GM12892 (cell line): ENCODE measurements around the gene GSTA5.
"Not testable (repeated sequence)": the region's sequence is repeated elsewhere in the genome, so short reads cannot be mapped to it uniquely, and the experiment has no call there.

Experiments
- DNase-seq: peaks from one replicate; pipeline ENCODE4 v3.0.0; 2011; ENCODE audit not compliant: insufficient read length
- FAIRE-seq: peaks from 2 replicates; lab custom pipeline; 2011; peaks lifted over from hg19 to GRCh38; lab: Jason Lieb, UNC
- POLR2A ChIP-seq: IDR thresholded peaks from 2 replicates; pipeline ENCODE4 v1.6.1; 2011; ENCODE audit warnings: low read depth, low read length, control low read depth
- POLR2AphosphoS5 ChIP-seq: IDR thresholded peaks from 2 replicates; pipeline ENCODE4 v1.6.1; 2011; ENCODE audit warnings: low read depth, low read length, control low read depth
- TAF1 ChIP-seq: IDR thresholded peaks from 2 replicates; pipeline ENCODE4 v1.6.1; 2011; ENCODE audit warnings: low read depth, mild to moderate bottlenecking, control low read depth, low read length, borderline replicate concordance

The GSTA5 gene

GRCh38 chr6:52868240-52868639 is 27.6 kb upstream of the GSTA5 start:
- FAIRE-seq (no peak), DNase-seq (no peak)
- TF ChIP-seq POLR2AphosphoS5 (no peak), TAF1 (no peak), POLR2A (no peak)

DNA sequence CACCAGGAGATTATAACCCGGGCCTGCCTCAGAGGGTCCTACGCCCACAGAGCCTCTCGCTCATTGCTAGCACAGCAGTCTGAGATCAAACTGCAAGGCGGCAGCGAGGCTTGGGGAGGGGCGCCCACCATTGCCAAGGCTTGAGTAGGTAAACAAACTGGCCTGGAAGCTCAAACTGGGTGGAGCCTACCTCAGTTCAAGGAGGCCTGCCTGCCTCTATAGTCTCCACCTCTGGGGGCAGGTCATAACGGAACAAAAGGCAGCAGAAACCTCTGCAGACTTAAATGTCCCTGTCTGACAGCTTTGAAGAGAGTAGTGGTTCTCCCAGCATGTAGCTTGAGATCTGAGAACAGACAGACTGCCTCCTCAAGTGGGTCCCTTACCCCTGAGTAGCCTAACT is 20.5 kb upstream of the GSTA5 start:
- DNase-seq, FAIRE-seq: not testable (repeated sequence)

GRCh38 chr6:52858416-52858815 is 17.8 kb upstream of the GSTA5 start:
- DNase-seq (no peak), FAIRE-seq (no peak)
- TF ChIP-seq POLR2AphosphoS5 (no peak), TAF1 (no peak), POLR2A (no peak)

DNA sequence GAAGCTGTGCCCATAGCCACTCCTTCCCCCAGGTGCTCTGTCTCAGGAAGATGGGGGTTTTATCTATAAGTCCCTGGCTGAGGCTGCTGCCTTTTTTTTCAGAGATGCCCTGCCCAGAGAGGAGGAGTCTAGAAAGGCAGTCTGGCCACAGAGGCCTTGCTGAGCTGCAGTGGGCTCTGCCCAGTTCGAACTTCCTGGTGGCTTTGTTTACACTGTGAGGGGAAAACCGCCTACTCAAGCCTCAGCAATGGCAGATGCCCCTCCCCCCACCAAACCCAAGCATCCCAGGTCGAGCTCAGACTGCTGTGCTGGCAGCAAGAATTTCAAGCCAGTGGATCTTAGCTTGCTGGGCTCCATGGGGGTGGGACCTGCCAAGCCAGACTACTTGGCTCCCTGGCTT is 15.5 kb upstream of the GSTA5 start:
- not testable (repeated sequence) for FAIRE-seq, DNase-seq

- no peak for DNase-seq
- no peak for FAIRE-seq
- no peak for TF ChIP-seq POLR2A
- no peak for TF ChIP-seq TAF1
- TF ChIP-seq POLR2AphosphoS5 = no peak
These were observed 8.5 kb upstream of the GSTA5 start for GRCh38 chr6:52849137-52849536.

GRCh38 chr6:52846002-52846401 is 5.4 kb upstream of the GSTA5 start:
- FAIRE-seq (no peak), DNase-seq (no peak)
- no peak for TF ChIP-seq TAF1
- TF ChIP-seq POLR2AphosphoS5 = no peak
- TF ChIP-seq POLR2A = no peak

DNA sequence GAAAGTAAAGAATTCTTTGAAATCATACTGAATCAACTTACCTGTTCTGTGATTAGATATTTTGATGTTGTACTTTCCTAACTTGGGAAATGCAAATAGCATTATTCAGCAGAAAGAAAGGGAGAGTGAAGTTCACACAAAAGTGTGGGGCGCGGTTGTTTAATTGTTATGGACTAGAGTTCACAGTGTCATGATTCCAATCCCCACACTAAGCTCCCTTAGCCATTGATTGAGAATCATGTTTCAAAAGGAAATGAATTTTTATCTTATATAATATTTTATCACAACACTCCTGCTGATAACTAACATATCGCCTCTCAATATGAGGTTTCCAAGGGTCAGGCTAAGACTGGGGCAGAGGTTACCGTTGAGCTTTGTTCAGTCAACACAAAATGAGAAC is 3.0 kb upstream of the GSTA5 start:
- DNase-seq = no peak
- no peak for FAIRE-seq
- TF ChIP-seq TAF1 = no peak
- TF ChIP-seq POLR2AphosphoS5 = no peak
- TF ChIP-seq POLR2A = no peak

- DNase-seq (peak; percentile 32), FAIRE-seq (peak; percentile 64)
- TF ChIP-seq TAF1 = no peak
- no peak for TF ChIP-seq POLR2AphosphoS5
- no peak for TF ChIP-seq POLR2A
These were observed 1.2 kb downstream of the GSTA5 start for GRCh38 chr6:52839124-52840055.

GRCh38 chr6:52834481-52834880 is 6.1 kb downstream of the GSTA5 start:
- FAIRE-seq (no peak), DNase-seq (no peak)
- TF ChIP-seq TAF1 (no peak), POLR2A (no peak), POLR2AphosphoS5 (no peak)

- DNase-seq, FAIRE-seq: not testable (repeated sequence)
These were observed 9.7 kb downstream of the GSTA5 start for GRCh38 chr6:52830869-52831268.

DNA sequence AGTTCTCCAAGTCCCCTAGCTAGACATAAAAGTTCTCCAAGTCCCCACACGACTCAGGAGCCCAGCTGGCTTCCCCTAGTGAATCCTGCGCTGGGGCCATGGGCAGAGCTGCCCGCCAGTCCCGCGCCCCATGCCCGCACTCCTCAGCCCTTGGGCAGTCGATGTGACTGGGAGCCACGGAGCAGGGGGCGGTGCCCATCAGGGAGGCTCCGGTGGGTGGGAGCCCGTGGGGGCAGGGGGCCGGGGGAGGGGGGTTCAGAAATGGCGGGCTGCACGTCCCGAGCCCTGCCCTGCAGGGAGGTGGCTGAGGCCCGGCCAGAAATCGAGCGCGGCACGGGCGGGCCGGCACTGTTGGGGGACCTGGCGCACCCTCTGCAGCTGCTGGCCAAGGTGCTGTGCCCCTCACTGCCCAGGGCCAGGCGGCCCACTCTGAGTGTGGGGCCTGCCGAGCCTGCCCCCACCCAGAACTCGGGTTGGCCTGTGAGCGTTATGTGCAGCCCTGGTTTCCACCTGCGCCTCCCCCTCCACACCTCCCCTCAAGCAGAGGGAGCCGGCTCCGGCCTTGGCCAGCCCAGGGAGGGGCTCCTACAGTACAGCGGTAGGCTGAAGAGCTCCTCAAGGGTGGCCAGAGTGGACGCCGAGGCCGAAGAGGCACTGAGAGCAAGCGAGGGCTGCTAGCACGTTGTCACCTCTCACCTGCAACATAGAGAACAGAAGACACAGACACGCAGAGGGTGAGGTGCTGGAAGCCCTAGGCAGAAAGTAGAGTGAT is 11.4 kb downstream of the GSTA5 start:
- FAIRE-seq (no peak), DNase-seq (no peak)
- TF ChIP-seq POLR2AphosphoS5 = no peak
- no peak for TF ChIP-seq POLR2A
- no peak for TF ChIP-seq TAF1

DNA sequence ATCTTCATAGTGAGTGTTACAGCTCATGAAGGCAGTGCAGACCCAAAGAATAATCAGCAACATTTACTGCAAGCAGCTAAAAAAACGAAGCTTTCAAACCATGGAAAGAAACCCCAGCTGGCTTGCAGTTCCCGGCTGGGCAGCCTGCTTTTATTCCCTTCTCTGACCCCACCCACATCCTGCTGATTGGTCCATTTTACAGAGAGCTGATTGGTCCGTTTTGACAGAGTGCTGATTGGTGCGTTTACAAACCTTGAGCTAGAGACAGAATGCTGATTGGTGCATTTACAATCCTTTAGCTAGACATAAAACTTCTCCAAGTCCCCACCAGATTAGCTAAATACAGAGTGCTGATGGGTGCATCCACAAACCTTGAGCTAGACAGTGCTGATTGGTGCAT is 12.0 kb downstream of the GSTA5 start:
- not testable (repeated sequence) for FAIRE-seq, DNase-seq

GRCh38 chr6:52827073-52827783 is 13.4 kb downstream of the GSTA5 start:
- DNase-seq, FAIRE-seq: not testable (repeated sequence)
